Loucy (cell line): ENCODE data around the gene CRYBA1.

Source experiments
- H2AFZ ChIP-seq: fragments of 200-600 bp; sonication (generic); 2 replicates; pipeline ENCODE4 v1.6.0; 2016; ENCODE audit warnings: antibody characterized with exemption, mild to moderate bottlenecking, low read length, moderate library complexity
- H3F3A ChIP-seq: fragments of 200-600 bp; 2 replicates; pipeline ENCODE4 v1.6.0; 2016; ENCODE audit warnings: antibody characterized with exemption, low read depth, mild to moderate bottlenecking
- H3K27me3 ChIP-seq: fragments of 200-600 bp; sonication (generic); 2 replicates; pipeline ENCODE4 v1.6.1; 2014; ENCODE audit warnings: low read length, mild to moderate bottlenecking; ENCODE audit not compliant: insufficient read depth, poor library complexity, severe bottlenecking
- H3K36me3 ChIP-seq: fragments of 200-600 bp; sonication (generic); 2 replicates; pipeline ENCODE4 v1.6.1; 2016; ENCODE audit warnings: low read length; ENCODE audit not compliant: insufficient read depth
- H3K4me1 ChIP-seq: fragments of 200-600 bp; sonication (generic); 2 replicates; pipeline ENCODE4 v1.5.1; 2014; ENCODE audit warnings: low read length, mild to moderate bottlenecking; ENCODE audit not compliant: insufficient read depth, poor library complexity, severe bottlenecking
- H3K4me2 ChIP-seq: fragments of 200-600 bp; sonication (generic); 2 replicates; pipeline ENCODE4 v1.6.0; 2014; ENCODE audit warnings: antibody characterized with exemption, low read length, low read depth, mild to moderate bottlenecking; ENCODE audit not compliant: poor library complexity, severe bottlenecking
- H3K4me3 ChIP-seq: fragments of 200-600 bp; sonication (generic); 2 replicates; pipeline ENCODE4 v1.5.1; 2014; ENCODE audit warnings: low read length, mild to moderate bottlenecking, mixed read lengths; ENCODE audit not compliant: poor library complexity, severe bottlenecking
- H3K79me2 ChIP-seq: fragments of 200-600 bp; sonication (generic); 2 replicates; pipeline ENCODE4 v1.6.1; 2014; ENCODE audit warnings: low read length; ENCODE audit not compliant: insufficient read depth
- H3K9ac ChIP-seq: fragments of 200-600 bp; sonication (generic); 2 replicates; pipeline ENCODE4 v1.6.0; 2014; ENCODE audit warnings: mild to moderate bottlenecking, low read depth, low read length, moderate library complexity; ENCODE audit not compliant: poor library complexity, severe bottlenecking
- H3K9me2 ChIP-seq: fragments of 200-600 bp; sonication (generic); replicated peaks from 2 replicates; pipeline ENCODE4 v1.6.1; 2016; ENCODE audit warnings: low read depth, low read length, mixed read lengths
- H3K9me3 ChIP-seq: fragments of 200-600 bp; sonication (generic); 2 replicates; pipeline ENCODE4 v1.6.1; 2014; ENCODE audit warnings: mild to moderate bottlenecking, antibody characterized with exemption, low read length, low read depth; ENCODE audit not compliant: insufficient read depth
- H4K20me1 ChIP-seq: fragments of 200-600 bp; sonication (generic); 2 replicates; pipeline ENCODE4 v1.6.0; 2014; ENCODE audit warnings: antibody characterized with exemption, low read length, mild to moderate bottlenecking; ENCODE audit not compliant: insufficient read depth, poor library complexity, severe bottlenecking
- EZH2phosphoT487 ChIP-seq: fragments of 200-600 bp; IDR thresholded peaks from 2 replicates; pipeline ENCODE4 v1.6.1; 2018; ENCODE audit warnings: antibody characterized with exemption, mild to moderate bottlenecking, moderate library complexity, borderline replicate concordance
- TF ChIP-seq, protein P1 (sequence below): fragments of 200-600 bp; sonication (generic); conservative IDR thresholded peaks from 2 replicates; pipeline ENCODE4 v1.5.1; 2014; ENCODE audit warnings: mild to moderate bottlenecking, antibody characterized with exemption, low read length

The CRYBA1 gene

DNA sequence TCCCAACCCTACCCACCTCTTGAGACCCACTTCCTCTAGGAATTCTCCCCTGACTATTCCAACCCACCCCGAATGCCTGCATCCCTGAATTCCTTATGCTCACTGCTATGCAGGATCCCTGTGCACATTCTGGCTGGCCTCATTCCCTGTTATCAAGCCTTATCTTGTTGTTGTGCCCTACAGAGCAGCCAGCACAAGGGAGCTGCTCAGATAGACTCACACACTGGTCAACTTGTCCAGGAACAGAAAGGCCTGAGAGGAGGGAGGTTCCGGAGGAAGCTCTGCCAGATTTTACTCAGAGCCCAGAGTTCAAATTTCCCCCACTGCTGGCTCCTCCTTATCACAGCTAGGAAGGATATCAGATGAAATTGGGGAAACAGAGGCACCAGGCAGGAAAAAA lies 41.6 kb upstream of the CRYBA1 start:
- H3K27me3 ChIP-seq, result no peaks in the 10 kb centered on the region
- H2AFZ ChIP-seq, result no peak overlapping the region
- no peak for TF ChIP-seq EZH2phosphoT487
- TF ChIP-seq, protein P1, sequence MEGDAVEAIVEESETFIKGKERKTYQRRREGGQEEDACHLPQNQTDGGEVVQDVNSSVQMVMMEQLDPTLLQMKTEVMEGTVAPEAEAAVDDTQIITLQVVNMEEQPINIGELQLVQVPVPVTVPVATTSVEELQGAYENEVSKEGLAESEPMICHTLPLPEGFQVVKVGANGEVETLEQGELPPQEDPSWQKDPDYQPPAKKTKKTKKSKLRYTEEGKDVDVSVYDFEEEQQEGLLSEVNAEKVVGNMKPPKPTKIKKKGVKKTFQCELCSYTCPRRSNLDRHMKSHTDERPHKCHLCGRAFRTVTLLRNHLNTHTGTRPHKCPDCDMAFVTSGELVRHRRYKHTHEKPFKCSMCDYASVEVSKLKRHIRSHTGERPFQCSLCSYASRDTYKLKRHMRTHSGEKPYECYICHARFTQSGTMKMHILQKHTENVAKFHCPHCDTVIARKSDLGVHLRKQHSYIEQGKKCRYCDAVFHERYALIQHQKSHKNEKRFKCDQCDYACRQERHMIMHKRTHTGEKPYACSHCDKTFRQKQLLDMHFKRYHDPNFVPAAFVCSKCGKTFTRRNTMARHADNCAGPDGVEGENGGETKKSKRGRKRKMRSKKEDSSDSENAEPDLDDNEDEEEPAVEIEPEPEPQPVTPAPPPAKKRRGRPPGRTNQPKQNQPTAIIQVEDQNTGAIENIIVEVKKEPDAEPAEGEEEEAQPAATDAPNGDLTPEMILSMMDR, result no peak
- H3K9ac ChIP-seq, result no peak overlapping the region
- no peaks in the 10 kb centered on the region for H3K4me1 ChIP-seq
- H3F3A ChIP-seq, result no peaks in the 10 kb centered on the region
- H3K79me2 ChIP-seq, result no peaks in the 10 kb centered on the region
- H3K4me3 ChIP-seq, result no peak overlapping the region
- H3K9me3 ChIP-seq, result no peaks in the 10 kb centered on the region
- H4K20me1 ChIP-seq, result no peaks in the 10 kb centered on the region
- H3K36me3 ChIP-seq, result no peaks in the 10 kb centered on the region
- no peak overlapping the region for H3K4me2 ChIP-seq
- H3K9me2 ChIP-seq, result no peaks in the 10 kb centered on the region

DNA sequence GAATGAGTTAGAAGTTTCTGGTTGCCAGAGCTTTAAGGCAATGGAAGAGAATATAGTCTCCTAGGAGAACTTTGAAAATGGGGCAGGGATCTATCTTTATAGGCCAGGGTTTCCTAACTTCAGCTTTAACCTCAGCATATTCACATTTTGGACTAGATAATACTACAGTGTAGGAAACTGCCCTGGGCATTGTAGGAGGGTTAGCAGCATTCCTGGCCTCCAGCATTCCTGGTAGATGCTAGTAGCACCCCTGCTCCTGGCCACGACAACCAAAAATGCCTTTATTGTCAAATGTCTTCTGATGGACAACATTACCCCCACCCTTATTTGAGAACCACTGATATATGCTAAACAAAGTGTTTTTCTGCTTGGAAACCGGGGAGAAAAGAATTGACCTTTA lies 38.7 kb upstream of the CRYBA1 start:
- Histone ChIP-seq H3K4me3 (no peak overlapping the region), H2AFZ (no peak overlapping the region), H3K27me3 (no peaks in the 10 kb centered on the region), H3K4me2 (no peak overlapping the region), H3K9ac (no peak overlapping the region), H3K4me1 (no peaks in the 10 kb centered on the region), H4K20me1 (no peaks in the 10 kb centered on the region), H3K9me2 (no peaks in the 10 kb centered on the region), H3F3A (no peaks in the 10 kb centered on the region), H3K9me3 (no peaks in the 10 kb centered on the region), H3K36me3 (no peaks in the 10 kb centered on the region), H3K79me2 (no peaks in the 10 kb centered on the region)
- TF ChIP-seq EZH2phosphoT487, result no peak
- TF ChIP-seq, protein P1, result no peak

GRCh38 chr17:29209073-29209472 lies 37.6 kb upstream of the CRYBA1 start:
- Histone ChIP-seq H3K9me3 (no peaks in the 10 kb centered on the region), H3K9me2 (no peaks in the 10 kb centered on the region), H3K4me3 (no peak overlapping the region), H3K4me1 (no peaks in the 10 kb centered on the region), H3K27me3 (no peaks in the 10 kb centered on the region), H3K36me3 (no peaks in the 10 kb centered on the region), H3K9ac (no peak overlapping the region), H3K4me2 (no peak overlapping the region), H3F3A (no peaks in the 10 kb centered on the region), H4K20me1 (no peaks in the 10 kb centered on the region), H2AFZ (no peak overlapping the region), H3K79me2 (no peaks in the 10 kb centered on the region)
- TF ChIP-seq, protein P1, result no peak
- TF ChIP-seq EZH2phosphoT487, result no peak
